HCT116 (cell line): ENCODE data around the gene WDR31. TPM values are rescaled to one million over a fixed set of nuclear protein-coding genes. Genes with fewer than 3 reads are reported as not detected.

ENCODE experiments used
- ATAC-seq: fragments of 200-7000 bp; cut with Tn5 transposase; 2 replicates; pipeline ENCODE4 v1.9.1; 2020; ENCODE audit warnings: mild to moderate bottlenecking, moderate library complexity
- BruUV-seq: library from RNA; stranded (reverse); fragments of 400-500 nt; replicated peaks from 2 replicates; lab custom pipeline; 2021; lab: Mats Ljungman, UMichigan
- CTCF ChIA-PET: fragments of 300-600 bp; sonication (Branson Sonifier 250); formaldehyde crosslinking; loops from one replicate; lab custom pipeline; 2021; ENCODE audit warnings: antibody characterized with exemption; lab: Charles Lee
- POLR2A ChIA-PET: fragments of 300-600, 350-600 bp; sonication (Branson Sonifier 250); formaldehyde crosslinking; loops from one replicate; lab custom pipeline; 2021; ENCODE audit warnings: antibody characterized with exemption; lab: Charles Lee
- RAD21 ChIA-PET, 2 experiments: fragments of 300-600 bp; sonication (Branson Sonifier 250); formaldehyde crosslinking; loops; one replicate each; lab custom pipeline; 2023; ENCODE audit warnings: low total read pairs in 2 of 2; ENCODE audit not compliant: uncharacterized antibody in 2 of 2, unreplicated experiment in 2 of 2, low non-redundant PET in 1 of 2; lab: Charles Lee
- DNase-seq: peaks from one replicate; pipeline ENCODE4 v3.0.0-alpha.2; 2010; ENCODE audit warnings: low read depth, low spot score
- H2AFZ ChIP-seq: fragments of 200-600 bp; shearing (Covaris generic), sonication (generic); 2 replicates; pipeline ENCODE4 v1.6.1; 2017; ENCODE audit warnings: low read depth, mixed run types, mixed read lengths, antibody characterized with exemption, low read length; ENCODE audit not compliant: poor library complexity, severe bottlenecking
- H3K27ac ChIP-seq: 2 replicates; pipeline ENCODE4 v1.5.1; 2012; ENCODE audit warnings: low read depth, low read length
- H3K27me3 ChIP-seq: fragments of 200-600 bp; sonication (generic); 2 replicates; pipeline ENCODE4 v1.6.1; 2016; ENCODE audit warnings: mixed run types, low read length, mixed read lengths; ENCODE audit not compliant: insufficient read depth
- H3K36me3 ChIP-seq, 2 experiments: fragments of 200-500 bp in 1 of 2; fragments of 200-600 bp in 1 of 2; sonication (Bioruptor generic) in 1 of 2; sonication (generic) in 1 of 2; 2 replicates each; pipeline versions ENCODE4 v1.5.1 to v1.6.1; 2014 to 2016; ENCODE audit warnings: low read length in 2 of 2, inconsistent platforms in 1 of 2, mixed read lengths in 1 of 2, mixed run types in 1 of 2; ENCODE audit not compliant: insufficient read depth in 2 of 2, control insufficient read depth in 1 of 2
- H3K4me1 ChIP-seq, 2 experiments: fragments of 200-600 bp in 1 of 2; sonication (generic) in 1 of 2; 2 replicates each; pipeline versions ENCODE4 v1.5.1 to v1.6.1; 2012 to 2017; ENCODE audit warnings: low read length in 2 of 2, inconsistent platforms in 1 of 2, mild to moderate bottlenecking in 1 of 2, mixed read lengths in 1 of 2, mixed run types in 1 of 2, moderate library complexity in 1 of 2; ENCODE audit not compliant: insufficient read depth in 2 of 2, control insufficient read depth in 1 of 2
- H3K4me2 ChIP-seq: fragments of 200-600 bp; sonication (generic); 2 replicates; pipeline ENCODE4 v1.6.1; 2017; ENCODE audit warnings: mixed run types, low read length, mixed read lengths
- H3K4me3 ChIP-seq, 2 experiments: fragments of 200-600 bp in 1 of 2; sonication (generic) in 1 of 2; replicated peaks in 1 of 2; 2 replicates each; pipeline ENCODE4 v1.5.1; 2011 to 2016; ENCODE audit warnings: low read length in 2 of 2, control low read depth in 1 of 2, low read depth in 1 of 2, mild to moderate bottlenecking in 1 of 2, mixed read lengths in 1 of 2, mixed run types in 1 of 2
- H3K79me2 ChIP-seq: fragments of 200-600 bp; sonication (generic); 2 replicates; pipeline ENCODE4 v1.6.1; 2017; ENCODE audit warnings: mild to moderate bottlenecking, mixed run types, low read length, moderate library complexity, mixed read lengths; ENCODE audit not compliant: insufficient read depth
- H3K9ac ChIP-seq: fragments of 200-600 bp; sonication (generic); 2 replicates; pipeline ENCODE4 v1.6.1; 2016; ENCODE audit warnings: low read length, mixed read lengths
- H3K9me2 ChIP-seq: fragments of 200-600 bp; sonication (generic), shearing (Covaris generic); 2 replicates; pipeline ENCODE4 v1.6.1; 2017; ENCODE audit warnings: mixed run types, mild to moderate bottlenecking, moderate library complexity; ENCODE audit not compliant: insufficient read depth
- H3K9me3 ChIP-seq, 2 experiments: fragments of 200-500 bp in 1 of 2; fragments of 200-600 bp in 1 of 2; sonication (Bioruptor generic) in 1 of 2; sonication (generic) in 1 of 2; 2 replicates each; pipeline ENCODE4 v1.6.1; 2014 to 2017; ENCODE audit warnings: low read length in 2 of 2, mixed read lengths in 2 of 2, inconsistent platforms in 1 of 2, low read depth in 1 of 2, mild to moderate bottlenecking in 1 of 2, mixed run types in 1 of 2, moderate library complexity in 1 of 2; ENCODE audit not compliant: control insufficient read depth in 1 of 2, insufficient read depth in 1 of 2
- H4K20me1 ChIP-seq: fragments of 200-600 bp; sonication (generic), shearing (Covaris generic); 2 replicates; pipeline ENCODE4 v1.6.1; 2017; ENCODE audit warnings: mixed run types, mild to moderate bottlenecking, moderate library complexity; ENCODE audit not compliant: insufficient read depth
- ATF3 ChIP-seq: IDR thresholded peaks from 2 replicates; pipeline ENCODE4 v1.6.1; 2012
- CBX3 ChIP-seq: IDR thresholded peaks from 2 replicates; pipeline ENCODE4 v1.6.1; 2012; ENCODE audit warnings: low read depth
- EGR1 ChIP-seq: IDR thresholded peaks from 2 replicates; pipeline ENCODE4 v1.6.1; 2012; ENCODE audit warnings: low read depth
- ELF1 ChIP-seq: IDR thresholded peaks from 2 replicates; pipeline ENCODE4 v1.6.1; 2012; ENCODE audit warnings: low read depth, borderline replicate concordance
- EZH2phosphoT487 ChIP-seq: fragments of 200-600 bp; IDR thresholded peaks from 2 replicates; pipeline ENCODE4 v1.6.1; 2018; ENCODE audit warnings: antibody characterized with exemption, borderline replicate concordance
- FOSL1 ChIP-seq: IDR thresholded peaks from 2 replicates; pipeline ENCODE4 v1.6.1; 2012; ENCODE audit warnings: low read depth
- SRF ChIP-seq: IDR thresholded peaks from 2 replicates; pipeline ENCODE4 v1.6.1; 2012; ENCODE audit warnings: low read depth
- TCF7L2 ChIP-seq: IDR thresholded peaks from 2 replicates; pipeline ENCODE4 v1.7.0; 2011; ENCODE audit warnings: borderline replicate concordance, inconsistent platforms; ENCODE audit not compliant: insufficient read depth, insufficient read length; ENCODE audit errors: extremely low read depth
- YY1 ChIP-seq: IDR thresholded peaks from 2 replicates; pipeline ENCODE4 v1.6.1; 2011; ENCODE audit warnings: low read length, low read depth, moderate library complexity, mild to moderate bottlenecking; ENCODE audit not compliant: insufficient replicate concordance; ENCODE audit errors: extremely low read depth
- ZFX ChIP-seq: fragments of 450-650 bp; IDR thresholded peaks from 2 replicates; pipeline ENCODE4 v1.6.1; 2017
- intact Hi-C: fragments of 100-400 bp; cut with micrococcal nuclease; formaldehyde crosslinking; loops from 2 replicates; pipeline ENCODE4 v1.10.0; 2022
- total RNA-seq: library from RNA; stranded (reverse); gene quantifications from one replicate; pipeline ENCODE4 v1.2.1, GENCODE V29; 2021; ENCODE audit not compliant: unreplicated experiment

WDR31 gene
- total RNA-seq, 1 experiment from 2014 or later: 5.9 TPM

GRCh38 chr9:113299800-113300292 is 40.2 kb downstream of the WDR31 start:
- ChIA-PET CTCF (no interaction called here), RAD21 (no interaction called here)
- H4K20me1 ChIP-seq: no peaks in the 10 kb centered on the region

DNA sequence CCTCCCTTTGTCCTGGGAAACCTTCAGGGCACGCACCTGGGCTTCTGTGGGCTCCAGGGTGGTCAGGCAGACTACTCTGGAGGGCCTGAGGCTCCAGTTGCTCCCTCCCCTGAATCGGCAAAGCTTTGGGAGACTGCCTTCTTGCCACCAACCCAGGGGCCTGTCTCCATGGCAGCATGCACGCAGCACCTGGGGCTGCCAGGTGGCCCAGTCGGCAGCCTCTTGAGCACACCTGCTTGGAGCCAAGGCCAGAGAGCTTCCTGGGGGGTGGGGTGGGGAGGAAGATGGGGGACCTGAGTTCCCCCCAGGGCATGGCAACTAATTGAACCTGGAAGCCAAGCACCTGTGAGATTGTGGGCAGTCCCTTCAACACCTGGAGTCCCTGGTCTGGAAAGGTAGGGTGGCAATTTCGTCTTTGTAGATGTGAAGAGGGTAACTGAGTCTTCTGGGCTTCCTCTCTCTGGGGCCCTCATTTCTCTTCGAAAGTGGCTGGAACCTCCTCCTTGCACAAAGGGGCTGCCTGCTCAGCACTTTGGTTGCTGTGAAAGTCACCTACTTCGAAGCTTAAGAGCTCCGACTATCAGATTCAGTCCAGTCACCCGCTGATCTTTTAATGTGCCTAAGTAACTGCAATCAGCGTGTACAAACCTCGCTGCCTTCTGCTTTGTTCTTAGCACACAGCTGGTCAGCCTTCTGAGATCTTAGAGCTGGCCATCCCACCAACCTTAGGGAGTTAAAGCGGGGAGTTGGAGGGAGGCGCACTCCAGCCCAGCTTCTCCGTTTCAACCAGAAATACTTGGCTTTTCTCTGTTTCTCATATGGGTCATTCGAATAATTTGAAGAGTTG is 40.9 kb downstream of the WDR31 start:
- no peak overlapping the region for H3K9ac ChIP-seq
- no peaks in the 10 kb centered on the region for H3K4me1 ChIP-seq
- POLR2A ChIA-PET: interaction anchor here (1.4 kb wide), 1 partner anchor 111 kb away, joined by 4 read pairs; the partner anchor contains the start of genes C9orf43 and POLE3
- H3K4me2 ChIP-seq: no peak overlapping the region
- 0 out of 2 replicates have a peak, but pooled peaks cover 6% of the 10 kb centered on the region for H3K27me3 ChIP-seq
- no peak overlapping the region for H3K27ac ChIP-seq
- no peak overlapping the region for H2AFZ ChIP-seq
- BruUV-seq: no TSS peak
- H3K79me2 ChIP-seq: no peaks in the 10 kb centered on the region
- H4K20me1 ChIP-seq: no peaks in the 10 kb centered on the region
- intact Hi-C loops: no loop called here
- H3K4me3 ChIP-seq: no peak overlapping the region
- DNase-seq: no peak
- RAD21 ChIA-PET: no interaction called here
- H3K9me3 ChIP-seq: no peaks in the 10 kb centered on the region
- CTCF ChIA-PET: no interaction called here
- no peak for TF ChIP-seq CBX3
- TF ChIP-seq, all 23 proteins: peak for 0
- Histone ChIP-seq H3K9me2 (no peaks in the 10 kb centered on the region), H3K36me3 (0 out of 4 replicates have a peak, but pooled peaks cover 0 to under 1% of the 10 kb centered on the region in 2 experiments)
- ATAC-seq: no peak

More at GRCh38 chr9:113299800-113300292, 40.2 kb downstream of the WDR31 start:
- no peaks in the 10 kb centered on the region for H3K36me3 ChIP-seq
- DNase-seq (no peak), ATAC-seq (no peak)
- H3K4me2 ChIP-seq: no peak overlapping the region
- BruUV-seq: no TSS peak
- no peaks in the 10 kb centered on the region for H3K79me2 ChIP-seq
- no peaks in the 10 kb centered on the region for H3K4me1 ChIP-seq
- H3K4me3 ChIP-seq: no peak overlapping the region
- no peaks in the 10 kb centered on the region for H3K9me3 ChIP-seq
- H2AFZ ChIP-seq: no peak overlapping the region
- no peaks in the 10 kb centered on the region for H3K9me2 ChIP-seq
- POLR2A ChIA-PET: interaction anchor here (1.4 kb wide), 1 partner anchor 111 kb away, joined by 4 read pairs; the partner anchor contains the start of genes C9orf43 and POLE3
- H3K9ac ChIP-seq: no peak overlapping the region
- intact Hi-C loops: loop anchor here (10.0 kb wide), 1 partner anchor 355 kb away; no protein-coding TSS in a partner anchor
- no peak overlapping the region for H3K27ac ChIP-seq
- 0 out of 2 replicates have a peak, but pooled peaks cover 6% of the 10 kb centered on the region for H3K27me3 ChIP-seq
- TF ChIP-seq ZFX: no peak
- TF ChIP-seq YY1: no peak
- TF ChIP-seq EZH2phosphoT487: no peak
- TF ChIP-seq TCF7L2: no peak
- no peak for TF ChIP-seq ATF3
- TF ChIP-seq EGR1: no peak
- TF ChIP-seq CBX3: no peak
- no peak for TF ChIP-seq FOSL1
- no peak for TF ChIP-seq ELF1
- no peak for TF ChIP-seq SRF
